GM21381 (cell line): Measurements from ENCODE around the gene GTF2A1.

ENCODE experiments used
- ATAC-seq: cut with Tn5 transposase; IDR thresholded peaks from one replicate; pipeline ENCODE4 v1.9.1; 2021; ENCODE audit warnings: mild to moderate bottlenecking, moderate library complexity; ENCODE audit not compliant: unreplicated experiment

The GTF2A1 gene

DNA sequence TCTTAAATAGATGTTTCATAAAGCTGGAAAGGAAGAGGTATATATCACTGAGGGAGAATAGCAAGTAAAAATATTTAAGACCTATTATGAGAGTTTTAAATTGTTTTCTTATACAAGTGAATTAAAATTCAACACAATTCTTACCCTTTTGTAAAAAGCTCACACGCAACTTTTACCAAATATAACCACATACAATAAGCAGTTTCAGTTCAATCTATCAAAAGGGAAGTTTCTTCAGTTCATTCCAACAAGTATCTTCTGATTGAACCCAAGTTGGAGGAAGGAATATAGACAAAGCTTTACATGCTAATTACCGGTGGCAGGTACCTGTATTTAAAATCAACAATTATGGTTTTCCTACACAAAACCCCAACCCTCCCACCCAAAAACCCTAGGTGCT is 41.1 kb downstream of the GTF2A1 start:
- ATAC-seq = no peak

DNA sequence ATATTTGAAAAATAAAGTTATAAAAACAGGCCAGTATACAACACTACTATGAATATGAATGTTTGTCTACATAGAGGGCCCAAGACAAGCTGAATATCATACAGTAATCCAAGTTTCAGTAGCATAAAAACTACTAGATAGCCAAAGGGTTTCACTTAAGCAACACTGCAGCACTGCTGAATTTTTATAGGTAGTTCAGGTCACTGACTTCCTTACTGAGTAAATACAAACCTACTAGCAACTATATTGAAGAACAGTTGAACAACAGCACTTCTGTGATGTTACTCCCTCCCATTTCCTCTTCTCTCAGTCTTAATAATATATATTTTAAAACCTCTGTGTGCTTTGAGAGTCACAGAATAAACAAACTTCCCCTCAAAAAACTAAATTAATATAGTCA is 42.7 kb downstream of the GTF2A1 start:
- peak; percentile 35 for ATAC-seq

DNA sequence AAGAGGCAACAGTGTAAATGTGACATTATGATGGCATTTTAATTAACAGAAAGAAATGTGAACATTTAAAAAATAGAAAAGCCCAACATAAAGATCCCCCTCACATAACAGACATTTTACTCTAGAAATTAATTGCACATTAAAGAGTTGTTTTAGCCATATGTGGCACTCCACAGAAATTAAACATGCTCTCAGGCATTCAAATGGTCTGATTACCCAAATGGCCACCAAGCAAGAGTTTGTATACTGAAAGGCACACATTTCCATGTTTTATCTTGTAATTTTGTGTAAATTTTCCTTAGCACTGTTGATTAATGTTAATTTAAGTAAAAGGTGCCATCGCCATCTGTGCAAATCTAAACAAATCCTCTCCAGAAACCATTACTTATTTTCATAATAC is 43.5 kb downstream of the GTF2A1 start:
- ATAC-seq = no peak

DNA sequence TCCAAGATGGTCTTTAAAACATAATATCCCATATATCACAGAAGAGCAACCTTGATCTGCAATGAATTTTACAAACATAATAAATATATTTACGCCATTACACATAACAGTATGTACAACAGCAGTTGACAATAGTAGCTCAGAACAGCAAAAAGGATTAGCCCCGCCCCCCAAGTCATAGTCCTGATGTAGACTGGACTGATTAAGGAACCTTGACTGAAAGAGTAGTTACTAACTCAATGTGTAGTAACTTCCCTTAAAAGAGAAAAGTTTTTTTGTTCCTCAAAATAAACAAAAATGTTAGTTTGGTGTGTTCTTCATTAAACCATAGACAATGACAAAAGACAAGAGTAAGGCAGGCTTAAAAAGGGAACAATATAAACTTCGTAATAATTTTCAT is 44.5 kb downstream of the GTF2A1 start:
- ATAC-seq = no peak

DNA sequence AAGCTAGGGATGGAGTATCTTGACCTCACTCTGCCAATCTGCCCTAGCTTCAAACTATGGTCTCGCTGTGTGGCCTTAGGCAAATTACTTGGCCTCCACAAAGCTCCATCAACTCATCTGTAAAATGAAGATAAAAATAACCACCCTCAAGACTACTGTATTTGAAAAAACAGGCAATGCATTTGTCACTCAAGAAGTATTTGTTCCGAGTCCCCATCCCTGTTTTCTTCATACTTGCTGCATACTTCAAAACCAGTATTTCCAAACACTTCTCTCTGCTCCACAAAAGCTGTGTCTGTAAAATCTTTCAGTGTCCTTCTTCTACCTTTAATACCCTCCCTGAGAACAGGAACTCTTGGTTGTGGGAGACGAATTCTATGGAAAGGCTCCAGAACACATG is 47.9 kb downstream of the GTF2A1 start:
- no peak for ATAC-seq

DNA sequence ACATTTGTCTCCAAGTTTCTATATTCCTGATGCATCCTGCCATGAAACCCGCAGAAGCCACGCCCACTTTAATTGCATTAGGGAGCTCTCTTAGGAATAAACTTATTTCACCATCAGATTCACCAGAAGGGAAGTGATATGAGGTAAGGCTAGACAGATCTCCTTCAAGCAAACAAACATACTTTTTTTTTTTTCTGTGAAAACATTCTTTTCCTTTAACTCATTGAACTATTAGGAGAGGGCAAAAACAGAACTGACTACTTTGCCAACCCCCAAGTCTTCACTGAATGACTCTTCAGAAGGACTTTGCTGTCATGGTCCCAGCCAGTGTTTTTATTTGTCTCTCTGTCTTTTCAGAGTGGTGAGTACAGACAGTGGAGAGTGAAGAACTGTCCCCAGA is 48.4 kb downstream of the GTF2A1 start:
- ATAC-seq = no peak

DNA sequence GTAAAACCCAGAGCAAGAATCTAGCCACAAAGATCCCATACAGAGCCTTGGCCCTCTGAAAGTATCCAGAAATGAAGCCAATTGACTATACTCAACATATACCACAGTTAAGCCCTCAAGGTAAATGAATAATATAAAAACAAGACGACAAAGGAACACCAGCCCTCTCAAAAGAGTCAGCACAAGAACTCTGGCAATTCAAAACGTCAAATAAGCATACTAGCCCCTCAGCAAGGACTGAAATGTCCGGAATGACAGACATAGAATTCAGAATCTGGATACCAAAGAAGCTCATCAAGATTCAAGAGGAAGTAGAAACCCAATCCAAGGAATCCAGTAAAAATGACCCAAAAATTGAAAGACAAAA is 49.9 kb downstream of the GTF2A1 start:
- ATAC-seq = no peak

DNA sequence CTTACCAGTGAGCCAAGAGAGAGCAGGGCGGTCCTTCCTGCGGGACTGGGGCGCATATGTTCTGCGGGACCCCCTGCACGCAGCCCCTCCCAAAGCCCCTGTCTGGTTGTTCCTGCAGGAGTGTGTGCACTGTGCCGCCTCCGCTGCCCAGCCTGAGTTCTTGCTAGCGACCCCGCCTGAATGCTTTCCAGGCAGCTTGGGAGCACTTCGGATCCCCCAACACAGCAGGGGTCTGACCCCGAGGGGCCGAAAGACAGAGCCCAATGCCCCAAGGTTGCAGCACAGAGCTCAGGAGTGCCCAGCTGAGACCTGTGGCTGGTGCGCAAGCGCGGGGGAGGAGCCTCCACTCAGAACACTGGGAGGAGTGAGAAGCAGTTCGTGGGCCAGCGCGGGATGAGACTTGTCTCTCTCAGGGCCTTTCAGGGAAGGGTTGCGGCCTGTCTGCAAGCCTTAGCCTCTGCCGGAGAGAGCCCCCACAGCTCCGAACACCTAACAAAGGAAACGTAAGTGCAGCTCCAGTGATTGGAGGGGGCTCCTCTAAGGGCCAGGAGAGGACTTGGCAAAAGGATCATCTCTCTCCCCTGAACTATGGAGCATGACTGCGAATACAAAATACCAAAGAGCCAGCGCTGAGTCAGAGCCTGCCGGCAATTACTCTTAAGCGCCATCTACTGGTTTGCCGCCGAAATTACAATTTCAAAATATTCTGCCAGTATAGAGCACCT is 50.5 kb downstream of the GTF2A1 start:
- peak; percentile 96 for ATAC-seq

DNA sequence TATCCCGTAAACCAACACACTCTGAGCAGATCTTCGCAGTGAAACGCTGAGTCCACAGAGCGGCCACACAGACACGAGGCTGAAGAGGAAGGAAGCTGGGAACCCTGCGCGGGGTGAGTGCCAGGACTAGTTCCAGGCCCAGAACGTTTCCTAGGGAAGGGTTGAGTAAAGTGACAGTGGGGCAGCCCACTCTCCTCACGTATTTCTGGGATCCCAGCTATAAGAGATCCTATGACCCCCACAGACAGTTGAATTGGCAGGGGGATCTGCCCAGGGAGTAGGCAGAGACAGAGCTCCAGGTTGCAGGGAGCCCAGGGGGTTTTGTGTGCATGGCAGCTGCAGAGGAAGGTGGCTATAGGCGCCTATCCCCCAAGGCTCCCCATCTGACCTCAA is 51.1 kb downstream of the GTF2A1 start:
- ATAC-seq = peak; percentile 19

DNA sequence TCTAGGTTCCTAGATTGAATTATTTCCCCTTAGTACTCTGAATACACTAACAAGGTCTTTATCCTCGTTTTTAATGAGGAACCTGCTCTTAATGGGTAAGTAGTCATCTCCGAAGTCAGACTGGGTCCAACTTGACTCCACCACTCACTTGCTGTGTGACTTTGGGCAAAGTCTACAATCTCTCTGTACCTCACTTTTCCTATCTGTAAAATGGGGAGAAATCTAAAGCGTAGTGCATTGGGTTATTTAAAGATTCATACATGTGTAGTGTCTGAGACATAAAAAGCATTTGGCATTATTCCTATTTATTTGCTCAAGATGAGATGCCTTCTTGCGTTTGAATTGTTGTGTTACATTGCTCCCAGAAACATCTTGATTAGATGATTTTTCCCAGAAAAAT is 51.5 kb downstream of the GTF2A1 start:
- no peak for ATAC-seq

DNA sequence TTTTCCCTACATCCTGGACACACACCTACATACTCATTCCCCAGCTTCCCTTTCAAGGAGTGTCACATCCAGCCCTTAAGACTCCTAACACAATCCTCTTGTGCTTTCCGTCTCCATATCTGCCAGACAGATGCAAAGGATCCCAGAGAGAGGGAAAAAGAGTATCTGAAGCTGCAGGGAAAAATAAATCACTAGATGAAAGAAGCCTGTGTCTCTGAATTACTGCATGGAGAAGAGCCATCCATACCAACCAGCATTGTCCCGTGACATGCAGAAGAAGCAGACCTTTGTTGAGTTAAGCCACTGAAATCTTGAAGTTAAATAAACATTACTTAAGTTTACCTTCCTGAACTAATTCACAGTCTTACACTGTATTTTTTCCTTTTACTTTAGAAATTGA is 54.6 kb downstream of the GTF2A1 start:
- ATAC-seq = no peak

DNA sequence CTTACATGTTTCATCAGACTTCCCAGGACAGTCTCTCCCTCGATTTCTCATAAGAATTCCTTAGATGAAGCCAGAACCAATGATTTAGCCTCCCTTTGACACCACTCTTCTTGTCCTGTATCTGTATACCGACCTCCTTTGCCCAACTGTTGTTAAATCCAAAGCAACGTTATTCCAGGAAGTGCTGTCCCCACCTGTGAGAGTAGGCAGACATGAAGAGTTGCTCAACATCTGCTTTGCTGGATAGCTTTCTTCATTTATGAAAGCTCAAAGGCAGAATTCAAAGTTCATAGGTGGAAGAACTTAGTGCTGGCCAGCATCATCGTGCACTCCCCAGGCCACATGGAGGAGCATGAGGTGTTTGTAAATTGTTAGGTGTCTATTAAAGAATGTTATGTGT is 55.6 kb downstream of the GTF2A1 start:
- no peak for ATAC-seq

DNA sequence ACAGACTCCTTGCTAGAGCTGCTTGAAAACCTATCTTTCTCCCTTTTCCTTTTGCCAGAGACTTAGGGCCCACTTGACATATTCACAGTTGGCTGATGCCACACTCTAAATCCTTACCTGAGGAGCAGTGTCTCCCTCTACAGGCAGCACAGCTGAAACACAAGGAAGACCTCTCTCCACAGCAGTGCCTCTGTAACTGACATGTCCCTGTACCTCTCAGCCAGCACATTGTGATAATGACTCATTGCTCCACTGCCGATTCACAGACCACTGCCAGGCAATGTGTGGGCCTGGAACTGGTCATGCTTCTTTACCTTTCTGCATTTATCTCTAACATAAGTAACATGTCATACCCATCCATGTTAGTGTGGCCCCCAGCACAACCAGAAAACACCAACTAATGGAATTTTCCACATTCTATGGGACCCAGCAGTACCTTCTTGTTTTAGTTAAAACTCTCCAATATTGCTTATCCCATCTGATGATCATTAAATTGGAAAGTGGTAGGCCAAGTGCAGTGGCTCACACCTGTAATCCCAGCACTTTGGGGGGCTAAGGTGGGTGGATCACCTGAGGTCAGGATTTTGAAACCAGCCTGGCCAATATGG is 56.5 kb downstream of the GTF2A1 start:
- ATAC-seq = peak; percentile 87

DNA sequence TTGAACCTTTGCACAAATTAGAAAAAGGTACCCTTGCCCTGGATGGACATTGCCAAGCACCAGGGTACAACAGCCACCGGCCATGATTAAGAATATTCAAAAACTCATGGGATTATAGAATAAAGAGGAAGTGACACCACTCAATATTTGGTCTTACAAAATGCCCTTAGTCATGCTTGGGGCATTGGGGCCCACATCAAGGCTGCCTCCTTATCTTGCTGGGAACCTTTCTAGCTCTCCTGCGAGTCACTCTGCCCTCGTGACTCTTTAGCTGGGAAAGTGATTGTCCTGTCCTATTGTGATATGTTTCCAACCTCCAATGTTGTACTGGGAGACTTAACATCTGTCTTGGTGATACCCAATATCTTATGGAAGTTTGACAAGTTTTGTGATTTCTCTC is 57.8 kb downstream of the GTF2A1 start:
- no peak for ATAC-seq

DNA sequence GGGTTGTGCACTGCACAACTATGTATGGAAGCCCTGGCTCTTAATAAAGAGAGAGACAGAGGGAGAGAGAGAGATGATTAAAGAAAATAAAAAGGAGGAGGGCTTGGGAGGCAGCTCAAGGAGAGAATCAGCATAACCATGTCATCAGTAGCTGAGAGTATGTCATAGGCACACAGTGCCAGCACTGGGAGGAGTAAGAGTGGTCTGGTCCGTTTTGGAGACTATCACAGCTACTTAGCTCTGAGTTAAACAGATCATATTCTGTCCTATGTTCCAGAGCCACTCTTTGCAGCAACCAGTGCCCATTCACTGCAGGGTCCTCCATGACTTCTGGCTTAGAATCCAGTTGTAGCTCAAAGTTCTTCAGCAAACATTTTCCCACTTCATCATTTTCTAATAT is 59.0 kb downstream of the GTF2A1 start:
- ATAC-seq = no peak

DNA sequence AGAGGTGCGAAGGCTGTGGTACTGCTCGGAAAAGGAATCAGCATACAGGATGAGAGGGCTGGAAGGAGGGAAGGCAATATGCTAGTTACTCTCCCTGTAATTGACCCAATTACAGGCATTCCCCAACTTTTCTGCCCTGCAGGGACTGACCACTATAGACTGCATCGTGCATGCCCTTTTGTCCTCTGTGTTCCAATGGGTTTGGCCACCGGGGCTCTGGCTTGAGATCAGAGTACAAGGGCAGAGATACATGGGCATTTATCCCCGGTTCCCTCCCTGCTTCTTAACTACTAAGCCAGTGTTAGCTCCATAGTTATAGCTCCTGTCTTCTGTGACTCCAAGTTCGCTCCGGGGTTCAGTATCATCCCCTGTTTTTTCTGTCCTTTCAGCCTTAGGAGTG is 59.7 kb downstream of the GTF2A1 start:
- ATAC-seq = no peak

DNA sequence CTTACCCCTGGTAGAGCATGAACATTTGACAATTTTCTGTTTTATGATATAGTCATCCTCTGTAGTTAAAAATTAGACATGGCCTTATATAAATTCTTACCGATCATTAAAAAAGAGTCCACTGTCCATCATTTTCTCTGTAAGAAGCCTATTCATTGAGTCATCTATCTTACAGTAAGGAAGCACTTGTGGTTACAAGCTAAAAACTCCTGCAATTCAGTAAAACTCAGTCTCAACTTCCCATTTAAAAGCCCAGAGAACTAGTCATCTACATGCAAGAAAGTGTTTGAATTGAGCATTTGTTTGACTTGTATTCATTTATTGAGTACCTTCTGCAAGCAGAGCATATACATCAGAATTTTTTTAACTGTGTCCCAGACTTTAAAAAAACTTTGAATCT is 63.3 kb downstream of the GTF2A1 start:
- ATAC-seq = no peak

DNA sequence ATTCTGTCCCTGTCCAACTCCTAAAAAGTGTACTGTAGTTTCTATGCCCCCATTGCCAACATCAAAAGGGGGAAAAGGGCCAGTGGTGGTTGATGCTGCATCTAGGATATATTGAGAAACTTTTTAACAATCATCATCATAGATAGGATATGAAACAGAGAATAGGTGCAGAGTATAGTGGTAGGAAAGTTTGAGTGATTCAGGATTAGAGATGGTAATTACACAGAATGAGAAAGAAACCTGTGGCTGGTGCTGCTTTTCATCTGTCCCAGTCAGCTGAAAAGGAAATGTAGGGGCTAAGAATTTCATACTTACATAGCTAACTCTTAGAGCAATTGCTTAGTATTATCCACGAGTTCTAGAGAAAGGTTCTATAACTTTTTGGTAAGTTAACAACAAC is 67.6 kb downstream of the GTF2A1 start:
- ATAC-seq = no peak

DNA sequence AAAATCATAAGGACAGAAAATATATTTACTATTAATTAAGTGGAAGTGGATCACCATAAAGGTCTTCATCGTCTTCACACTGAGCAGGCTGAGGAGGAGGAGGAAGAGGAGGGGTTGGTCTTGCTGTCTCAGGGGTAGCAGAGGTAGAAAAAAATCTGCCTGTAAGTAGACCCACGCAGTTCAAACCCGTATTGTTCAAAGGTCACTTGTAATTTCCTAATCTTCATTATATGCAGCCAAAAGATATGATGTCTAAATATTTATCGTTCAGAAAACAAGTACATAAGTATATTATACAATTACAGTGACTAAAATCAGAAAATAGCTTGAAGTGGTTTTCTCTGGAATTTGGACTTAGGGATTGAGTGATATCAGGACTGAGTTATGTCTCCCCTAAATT is 72.1 kb downstream of the GTF2A1 start:
- no peak for ATAC-seq

DNA sequence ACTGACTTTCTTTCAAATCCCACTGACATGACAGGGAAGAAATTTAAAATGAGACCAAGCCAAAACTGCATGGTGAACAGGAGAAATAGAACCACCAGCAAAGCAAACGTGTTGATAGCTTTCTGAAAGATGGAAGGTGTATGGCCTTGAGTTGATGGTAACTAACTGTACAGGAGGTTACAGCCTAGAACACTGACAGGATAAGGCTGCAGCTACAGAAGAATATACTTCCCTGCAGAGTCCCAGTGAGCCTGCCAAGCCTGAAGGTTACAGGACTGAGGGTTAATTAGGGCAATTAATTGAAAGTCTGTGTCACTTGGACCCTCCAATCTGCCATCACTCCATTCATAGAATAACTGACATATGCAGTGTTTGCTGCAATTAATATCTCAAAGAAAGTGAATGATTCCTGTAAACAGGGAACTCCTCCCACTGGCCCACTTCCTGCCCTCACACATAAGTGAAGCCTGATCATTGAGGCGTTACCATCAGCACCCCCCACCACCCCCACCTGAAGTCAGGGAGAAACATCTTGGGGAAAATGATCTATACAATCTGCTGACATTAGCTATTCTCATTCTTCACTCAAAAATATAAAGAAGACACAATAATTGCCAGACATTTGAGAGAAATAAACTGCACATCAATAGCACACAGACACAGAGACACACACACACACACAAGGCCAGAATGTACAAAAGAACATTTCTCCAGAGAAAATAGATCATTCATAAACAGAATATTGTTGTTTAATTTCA is 73.4 kb downstream of the GTF2A1 start:
- no peak for ATAC-seq

DNA sequence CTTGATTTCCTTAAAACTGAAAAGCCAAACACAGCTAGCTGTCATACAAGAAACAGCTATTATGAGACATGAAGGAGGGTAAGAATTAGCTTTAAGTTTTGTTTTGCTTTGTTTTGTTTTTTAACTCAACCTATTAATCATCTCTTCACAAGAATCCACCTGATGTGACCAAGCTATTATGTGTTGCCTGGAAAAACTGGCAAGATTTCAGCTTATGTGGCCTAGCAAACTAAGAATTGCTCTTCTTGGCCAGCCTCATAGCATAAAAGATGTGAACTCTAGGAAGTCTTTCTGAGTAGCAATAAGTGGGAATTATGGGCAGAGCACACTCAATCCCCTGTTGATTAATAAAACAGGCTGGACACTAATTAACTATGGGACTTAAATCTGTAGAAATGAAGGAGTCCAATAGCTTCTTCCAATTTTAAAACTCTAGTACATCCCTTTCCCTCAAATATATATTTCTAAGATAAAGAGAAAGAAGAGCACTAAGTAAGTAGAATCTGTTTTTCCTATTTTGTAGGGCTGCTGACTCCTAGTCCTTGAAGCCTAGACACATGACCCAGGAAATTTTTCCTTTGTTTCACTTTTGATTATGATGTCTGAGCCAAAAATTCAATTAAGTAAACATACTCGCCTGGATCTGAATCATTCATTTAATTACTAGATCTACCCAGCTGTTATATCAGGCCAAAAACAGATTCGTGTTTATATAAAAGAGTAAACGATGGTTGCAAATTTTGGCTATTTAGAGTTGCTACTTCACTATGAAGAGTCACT is 75.7 kb downstream of the GTF2A1 start:
- ATAC-seq = no peak

DNA sequence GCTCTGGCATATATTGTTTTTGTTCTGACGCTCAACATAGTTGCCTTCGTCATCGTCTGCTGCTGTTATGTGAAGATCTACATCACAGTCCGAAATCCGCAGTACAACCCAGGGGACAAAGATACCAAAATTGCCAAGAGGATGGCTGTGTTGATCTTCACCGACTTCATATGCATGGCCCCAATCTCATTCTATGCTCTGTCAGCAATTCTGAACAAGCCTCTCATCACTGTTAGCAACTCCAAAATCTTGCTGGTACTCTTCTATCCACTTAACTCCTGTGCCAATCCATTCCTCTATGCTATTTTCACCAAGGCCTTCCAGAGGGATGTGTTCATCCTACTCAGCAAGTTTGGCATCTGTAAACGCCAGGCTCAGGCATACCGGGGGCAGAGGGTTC is 77.0 kb downstream of the GTF2A1 start:
- no peak for ATAC-seq
